Karpas-422 (cell line): Measurements from ENCODE around the gene NCBP2. TPM values are rescaled to one million over a fixed set of nuclear protein-coding genes. Genes with fewer than 3 reads are reported as not detected.

ENCODE experiments used
- DNase-seq: peaks from one replicate; pipeline ENCODE4 v3.0.0-alpha.2; 2015
- H2AFZ ChIP-seq: fragments of 200-600 bp; sonication (generic); 2 replicates; pipeline ENCODE4 v1.6.1; 2014; ENCODE audit warnings: antibody characterized with exemption, low read length, mixed read lengths
- H3K27ac ChIP-seq: fragments of 200-600 bp; sonication (generic); 2 replicates; pipeline ENCODE4 v1.5.1; 2014; ENCODE audit warnings: mild to moderate bottlenecking, low read length, moderate library complexity
- H3K27me3 ChIP-seq: fragments of 200-600 bp; sonication (generic); 2 replicates; pipeline ENCODE4 v1.6.1; 2014; ENCODE audit warnings: low read length, mixed read lengths
- H3K36me3 ChIP-seq: fragments of 200-600 bp; sonication (generic); 2 replicates; pipeline ENCODE4 v1.6.1; 2014; ENCODE audit warnings: low read length, mixed read lengths; ENCODE audit not compliant: insufficient read depth
- H3K4me1 ChIP-seq: fragments of 200-600 bp; sonication (generic); 2 replicates; pipeline ENCODE4 v1.6.1; 2014; ENCODE audit warnings: mild to moderate bottlenecking, low read length, mixed read lengths
- H3K4me2 ChIP-seq: fragments of 200-600 bp; sonication (generic); 2 replicates; pipeline ENCODE4 v1.6.1; 2014; ENCODE audit warnings: low read length, low read depth, mild to moderate bottlenecking; ENCODE audit not compliant: poor library complexity, severe bottlenecking
- H3K4me3 ChIP-seq: fragments of 200-600 bp; sonication (generic); 2 replicates; pipeline ENCODE4 v1.5.1; 2014; ENCODE audit warnings: mild to moderate bottlenecking, antibody characterized with exemption, low read length, mixed read lengths
- H3K79me2 ChIP-seq: fragments of 200-600 bp; sonication (generic); 2 replicates; pipeline ENCODE4 v1.6.1; 2014; ENCODE audit warnings: mild to moderate bottlenecking, low read length, mixed read lengths
- H3K9ac ChIP-seq: fragments of 200-600 bp; sonication (generic); 2 replicates; pipeline ENCODE4 v1.6.0; 2014; ENCODE audit warnings: low read length
- H3K9me2 ChIP-seq: fragments of 200-600 bp; sonication (generic), shearing (Covaris generic); replicated peaks from 2 replicates; pipeline ENCODE4 v1.6.0; 2014; ENCODE audit warnings: mild to moderate bottlenecking, low read length, moderate library complexity; ENCODE audit not compliant: insufficient read depth
- H3K9me3 ChIP-seq: fragments of 300-700, 200-600 bp; sonication (generic); 2 replicates; pipeline ENCODE4 v1.6.1; 2014; ENCODE audit warnings: low read length, mixed read lengths
- H4K20me1 ChIP-seq: fragments of 200-600 bp; sonication (generic); 2 replicates; pipeline ENCODE4 v1.6.1; 2014; ENCODE audit warnings: mild to moderate bottlenecking, antibody characterized with exemption, low read length, low read depth; ENCODE audit not compliant: insufficient read depth
- total RNA-seq: library from RNA; depleted of rRNA; stranded (reverse); fragments of >200 nt; shearing (Covaris generic); gene quantifications from 2 replicates; pipeline ENCODE4 v1.2.3, GENCODE V29; 2014; ENCODE audit warnings: low replicate concordance

NCBP2 gene
- total RNA-seq, 1 experiment from 2014 or later: 73.0 TPM

DNA sequence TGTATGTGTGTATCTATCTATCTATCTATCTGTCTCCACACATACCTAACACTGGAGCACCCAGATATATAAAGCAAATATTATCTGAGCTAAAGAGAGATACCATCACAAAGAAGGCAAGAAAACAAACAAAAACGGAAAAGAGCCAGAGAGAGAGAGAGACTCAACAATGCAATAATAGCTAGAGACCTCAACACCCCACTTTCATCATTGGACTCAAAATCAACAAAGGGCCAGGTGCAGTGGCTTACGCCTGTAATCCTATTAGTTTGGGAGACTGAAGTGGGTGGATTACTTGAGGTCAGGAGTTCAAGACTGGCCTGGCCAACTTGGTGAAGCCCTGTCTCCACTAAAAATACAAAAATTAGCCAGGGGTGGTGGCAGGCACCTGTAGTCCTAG lies 23.4 kb downstream of the NCBP2 start:
- H3K4me2 ChIP-seq: no peak overlapping the region
- no peak overlapping the region for H3K9ac ChIP-seq
- H3K4me3 ChIP-seq: no peak overlapping the region
- no peak overlapping the region for H2AFZ ChIP-seq
- H3K27ac ChIP-seq: no peak overlapping the region
- H3K79me2 ChIP-seq: 0 out of 2 replicates have a peak, but pooled peaks cover 6% of the 10 kb centered on the region
- H3K36me3 ChIP-seq: peaks cover 27% of the 10 kb centered on the region
- H3K9me2 ChIP-seq: no peaks in the 10 kb centered on the region
- H3K4me1 ChIP-seq: peaks cover 15% of the 10 kb centered on the region
- no peaks in the 10 kb centered on the region for H3K27me3 ChIP-seq
- no peak for DNase-seq
- no peaks in the 10 kb centered on the region for H4K20me1 ChIP-seq
- peaks cover 14% of the 10 kb centered on the region for H3K9me3 ChIP-seq

GRCh38 chr3:196916995-196917394 lies 25.3 kb downstream of the NCBP2 start:
- Histone ChIP-seq H3K79me2 (0 out of 2 replicates have a peak, but pooled peaks cover 4% of the 10 kb centered on the region), H3K4me1 (peaks cover 15% of the 10 kb centered on the region), H3K4me3 (no peak overlapping the region), H3K9me3 (peaks cover 14% of the 10 kb centered on the region), H3K36me3 (peaks cover 29% of the 10 kb centered on the region), H3K9ac (no peak overlapping the region), H3K9me2 (no peaks in the 10 kb centered on the region), H2AFZ (no peak overlapping the region), H3K27me3 (no peaks in the 10 kb centered on the region), H3K27ac (no peak overlapping the region), H3K4me2 (no peak overlapping the region), H4K20me1 (no peaks in the 10 kb centered on the region)
- DNase-seq: no peak

- DNase-seq: no peak
- H3K4me1 ChIP-seq: peaks cover 15% of the 10 kb centered on the region
- no peak overlapping the region for H3K4me3 ChIP-seq
- H4K20me1 ChIP-seq: no peaks in the 10 kb centered on the region
- no peaks in the 10 kb centered on the region for H3K9me2 ChIP-seq
- H3K9ac ChIP-seq: no peak overlapping the region
- peaks cover 14% of the 10 kb centered on the region for H3K9me3 ChIP-seq
- H3K27ac ChIP-seq: no peak overlapping the region
- H2AFZ ChIP-seq: no peak overlapping the region
- H3K79me2 ChIP-seq: 0 out of 2 replicates have a peak, but pooled peaks cover 2% of the 10 kb centered on the region
- peaks cover 27% of the 10 kb centered on the region for H3K36me3 ChIP-seq
- H3K4me2 ChIP-seq: no peak overlapping the region
- no peaks in the 10 kb centered on the region for H3K27me3 ChIP-seq
Observed at GRCh38 chr3:196916221-196916620, 26.1 kb downstream of the NCBP2 start.

DNA sequence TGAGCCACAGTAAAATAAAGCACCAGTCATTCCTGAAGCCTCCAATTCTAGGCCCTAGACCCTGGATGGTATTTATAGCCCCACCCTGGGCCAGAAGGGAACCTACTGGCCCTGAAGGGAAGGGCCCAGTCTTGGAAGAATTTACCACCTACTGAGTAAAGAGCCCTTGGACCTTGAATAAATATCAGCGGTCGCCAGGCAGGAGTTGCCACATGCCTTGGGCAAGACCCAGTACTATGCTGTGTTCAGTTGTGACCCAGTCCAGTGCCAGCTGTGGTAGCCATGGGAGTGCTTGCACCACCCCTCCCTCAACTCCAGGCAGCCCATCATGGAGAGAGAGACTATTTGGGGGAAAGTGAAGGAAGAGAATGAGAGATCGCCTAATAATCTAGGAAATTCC lies 27.0 kb downstream of the NCBP2 start:
- H4K20me1 ChIP-seq: no peaks in the 10 kb centered on the region
- no peaks in the 10 kb centered on the region for H3K9me2 ChIP-seq
- peaks cover 8% of the 10 kb centered on the region for H3K4me1 ChIP-seq
- H3K79me2 ChIP-seq: no peaks in the 10 kb centered on the region
- H3K36me3 ChIP-seq: peaks cover 26% of the 10 kb centered on the region
- no peak overlapping the region for H3K4me3 ChIP-seq
- no peak overlapping the region for H3K4me2 ChIP-seq
- no peak for DNase-seq
- H3K9ac ChIP-seq: no peak overlapping the region
- H3K9me3 ChIP-seq: peaks cover 14% of the 10 kb centered on the region
- no peak overlapping the region for H2AFZ ChIP-seq
- no peaks in the 10 kb centered on the region for H3K27me3 ChIP-seq
- H3K27ac ChIP-seq: no peak overlapping the region

- Histone ChIP-seq H3K4me3 (no peak overlapping the region), H3K9me2 (no peaks in the 10 kb centered on the region), H3K36me3 (peaks cover 26% of the 10 kb centered on the region), H3K27me3 (no peaks in the 10 kb centered on the region), H3K79me2 (no peaks in the 10 kb centered on the region), H3K9me3 (peaks cover 14% of the 10 kb centered on the region), H3K4me2 (no peak overlapping the region), H4K20me1 (no peaks in the 10 kb centered on the region), H2AFZ (no peak overlapping the region), H3K9ac (no peak overlapping the region), H3K27ac (no peak overlapping the region), H3K4me1 (peaks cover 3% of the 10 kb centered on the region)
- no peak for DNase-seq
Observed at GRCh38 chr3:196914866-196915265, 27.5 kb downstream of the NCBP2 start.

- no peaks in the 10 kb centered on the region for H3K9me3 ChIP-seq
- H3K9me2 ChIP-seq: no peaks in the 10 kb centered on the region
- no peak overlapping the region for H3K9ac ChIP-seq
- H4K20me1 ChIP-seq: no peaks in the 10 kb centered on the region
- H2AFZ ChIP-seq: no peak overlapping the region
- H3K79me2 ChIP-seq: 0 out of 2 replicates have a peak, but pooled peaks cover 6% of the 10 kb centered on the region
- H3K36me3 ChIP-seq: peaks cover 64% of the 10 kb centered on the region
- no peak overlapping the region for H3K27ac ChIP-seq
- no peaks in the 10 kb centered on the region for H3K4me1 ChIP-seq
- H3K4me2 ChIP-seq: no peak overlapping the region
- no peak overlapping the region for H3K4me3 ChIP-seq
- no peak for DNase-seq
- H3K27me3 ChIP-seq: no peaks in the 10 kb centered on the region
Observed at GRCh38 chr3:196903740-196904139, 38.6 kb downstream of the NCBP2 start.

- no peak for DNase-seq
- Histone ChIP-seq H3K9me2 (no peaks in the 10 kb centered on the region), H4K20me1 (no peaks in the 10 kb centered on the region), H3K4me2 (no peak overlapping the region), H3K27me3 (no peaks in the 10 kb centered on the region), H2AFZ (no peak overlapping the region), H3K4me1 (no peaks in the 10 kb centered on the region), H3K27ac (no peak overlapping the region), H3K9ac (no peak overlapping the region), H3K4me3 (no peak overlapping the region), H3K79me2 (peaks cover 18% of the 10 kb centered on the region), H3K9me3 (no peaks in the 10 kb centered on the region), H3K36me3 (peaks cover 56% of the 10 kb centered on the region)
Observed at GRCh38 chr3:196902296-196902695, 40.0 kb downstream of the NCBP2 start.

- DNase-seq: no peak
- H3K27me3 ChIP-seq: no peaks in the 10 kb centered on the region
- no peak overlapping the region for H2AFZ ChIP-seq
- no peak overlapping the region for H3K9ac ChIP-seq
- no peaks in the 10 kb centered on the region for H3K4me1 ChIP-seq
- H3K4me2 ChIP-seq: no peak overlapping the region
- H3K9me2 ChIP-seq: no peaks in the 10 kb centered on the region
- H3K4me3 ChIP-seq: no peak overlapping the region
- no peaks in the 10 kb centered on the region for H4K20me1 ChIP-seq
- H3K36me3 ChIP-seq: peaks cover 52% of the 10 kb centered on the region
- no peaks in the 10 kb centered on the region for H3K9me3 ChIP-seq
- H3K79me2 ChIP-seq: peaks cover 23% of the 10 kb centered on the region
- H3K27ac ChIP-seq: no peak overlapping the region
Observed at GRCh38 chr3:196901768-196902167, 40.6 kb downstream of the NCBP2 start.

GRCh38 chr3:196896229-196896628 lies 46.1 kb downstream of the NCBP2 start:
- Histone ChIP-seq H3K9ac (no peak overlapping the region), H4K20me1 (peaks cover 8% of the 10 kb centered on the region; the same call in 1 of the 2 replicates), H3K79me2 (peaks cover 76% of the 10 kb centered on the region), H3K4me2 (no peak overlapping the region), H3K27ac (no peak overlapping the region), H2AFZ (no peak overlapping the region), H3K27me3 (no peaks in the 10 kb centered on the region), H3K9me3 (no peaks in the 10 kb centered on the region), H3K36me3 (peaks cover 20% of the 10 kb centered on the region; the same call in 1 of the 2 replicates), H3K4me1 (no peaks in the 10 kb centered on the region), H3K4me3 (no peak overlapping the region), H3K9me2 (no peaks in the 10 kb centered on the region)
- DNase-seq: no peak
